Stimulated activated CD8-positive, alpha-beta memory T cell treated with anti-CD3 and anti-CD28 coated beads, Interleukin-2, amount 100 ng/mL, for 1 hour (primary cell): ENCODE data around the gene ACP4.

Experiments
- DNase-seq, 2 donors: peaks; one replicate each; pipeline ENCODE4 v3.0.0-alpha.2; 2020; ENCODE audit warnings: low read depth in 2 of 2

The ACP4 gene

DNA sequence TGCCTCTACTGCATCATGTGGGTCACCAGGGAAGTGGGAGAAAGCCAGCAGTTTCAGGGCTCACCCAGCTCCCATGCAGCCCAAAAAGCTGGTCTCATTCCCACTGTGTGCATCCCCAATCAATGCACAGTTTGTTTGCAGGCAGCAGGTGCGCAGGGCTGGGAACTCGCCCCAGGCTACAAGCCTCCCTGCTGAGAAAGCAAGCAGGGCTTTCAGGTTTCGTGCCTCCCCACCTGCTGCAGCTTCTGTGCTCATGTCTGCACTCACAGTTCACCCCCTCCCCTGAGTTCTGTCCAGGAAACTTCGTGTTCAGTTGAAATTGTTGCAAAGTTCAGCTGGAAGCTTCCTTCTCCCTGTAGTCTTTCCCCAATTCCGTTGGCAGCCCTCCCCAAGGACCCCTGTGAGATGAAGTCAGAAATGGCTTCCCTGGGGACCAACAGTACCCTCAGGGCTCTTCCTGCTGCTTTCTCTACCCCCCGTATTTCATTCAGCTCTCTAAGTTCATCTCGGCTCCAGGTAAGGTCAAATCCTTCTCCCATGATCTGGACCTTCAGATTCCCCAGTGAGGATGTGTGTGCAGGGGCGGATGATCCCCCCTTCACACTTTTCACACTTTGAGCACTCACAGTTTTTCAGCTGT, 54.2 kb downstream of the ACP4 start:
- DNase-seq, result no peak
